HepG2 (cell line): ENCODE measurements around the gene PTAR1. TPM values are rescaled to one million over a fixed set of nuclear protein-coding genes. Genes with fewer than 3 reads are reported as not detected.
A peak's percentile ranks its signal among the peaks of the same experiment; 100 is the strongest.

Experiments
- ATAC-seq: fragments of 200-7000 bp; cut with Tn5 transposase; 3 replicates; pipeline ENCODE4 v1.9.1; 2020; ENCODE audit warnings: mild to moderate bottlenecking, moderate library complexity
- BruUV-seq: library from RNA; stranded (reverse); fragments of 400-500 nt; replicated peaks from 2 replicates; lab custom pipeline; 2021; lab: Mats Ljungman, UMichigan
- CTCF ChIA-PET: fragments of 300-600 bp; formaldehyde crosslinking; extraction: SDS; loops from one replicate; lab custom pipeline; 2021; ENCODE audit warnings: low total read pairs, inconsistent platforms, low intra/inter-chr PET ratio; lab: Yijun Ruan, JAX
- POLR2A ChIA-PET: fragments of 350-600 bp; sonication (Branson Sonifier 250); formaldehyde crosslinking; loops from one replicate; lab custom pipeline; 2020; ENCODE audit warnings: antibody characterized with exemption, inconsistent platforms; lab: Yijun Ruan, JAX
- DNase-seq: peaks from one replicate; pipeline ENCODE4 v3.0.0-alpha.2; 2015; ENCODE audit warnings: low spot score
- FAIRE-seq: peaks from 3 replicates; lab custom pipeline; 2011; peaks lifted over from hg19 to GRCh38; lab: Jason Lieb, UNC
- H2AFZ ChIP-seq: one replicate; pipeline ENCODE4 v1.6.1; 2011; ENCODE audit warnings: low read length, inconsistent platforms
- H3K27ac ChIP-seq: fragments of 300-600 bp; 3 replicates; pipeline ENCODE4 v1.8.0; 2011; ENCODE audit warnings: mixed run types, mild to moderate bottlenecking, mixed read lengths, low read length, inconsistent platforms; ENCODE audit not compliant: insufficient read depth; ENCODE audit errors: extremely low read length
- H3K27me3 ChIP-seq, 2 experiments: fragments of 200-600 bp in 1 of 2; 2 replicates in 1 of 2; 3 replicates in 1 of 2; pipeline versions ENCODE4 v1.6.0 to v1.8.0; 2011; ENCODE audit warnings: low read length in 2 of 2, mild to moderate bottlenecking in 2 of 2, moderate library complexity in 2 of 2, inconsistent platforms in 1 of 2; ENCODE audit not compliant: insufficient read depth in 2 of 2, control insufficient read depth in 1 of 2
- H3K36me3 ChIP-seq, 2 experiments: fragments of 200-600 bp in 1 of 2; replicated peaks in 1 of 2; 2 replicates in 1 of 2; 3 replicates in 1 of 2; pipeline versions ENCODE4 v1.5.1 to v1.8.0; 2011; ENCODE audit warnings: low read length in 2 of 2, inconsistent platforms in 1 of 2; ENCODE audit not compliant: insufficient read depth in 2 of 2, control insufficient read depth in 1 of 2
- H3K4me1 ChIP-seq: 2 replicates; pipeline ENCODE4 v1.5.1; 2012; ENCODE audit warnings: low read length, inconsistent platforms; ENCODE audit not compliant: insufficient read depth
- H3K4me2 ChIP-seq: 2 replicates; pipeline ENCODE4 v1.6.0; 2011; ENCODE audit warnings: low read depth, low read length, inconsistent platforms
- H3K4me3 ChIP-seq, 3 experiments: fragments of 200-600 bp in 1 of 3; sonication (generic), shearing (Covaris generic) in 1 of 3; replicated peaks in 1 of 3; 2 replicates each; pipeline ENCODE4 v1.5.1; 2011 to 2016; ENCODE audit warnings: low read length in 3 of 3, inconsistent platforms in 2 of 3, low read depth in 2 of 3, mild to moderate bottlenecking in 2 of 3, control low read depth in 1 of 3, mixed read lengths in 1 of 3; ENCODE audit not compliant: insufficient read depth in 1 of 3
- H3K79me2 ChIP-seq: one replicate; pipeline ENCODE4 v1.6.1; 2011; ENCODE audit warnings: low read length, inconsistent platforms; ENCODE audit not compliant: insufficient read depth
- H3K9ac ChIP-seq: 2 replicates; pipeline ENCODE4 v1.6.0; 2011; ENCODE audit warnings: mild to moderate bottlenecking, low read depth, low read length, inconsistent platforms; ENCODE audit not compliant: insufficient read depth
- H3K9me3 ChIP-seq: 2 replicates; pipeline ENCODE4 v1.5.1; 2012; ENCODE audit warnings: mild to moderate bottlenecking, low read length
- H4K20me1 ChIP-seq: 2 replicates; pipeline ENCODE4 v1.6.0; 2011; ENCODE audit warnings: inconsistent platforms, mild to moderate bottlenecking, low read length, moderate library complexity; ENCODE audit not compliant: insufficient read depth
- HNRNPK ChIP-seq: fragments of 200-400 bp; formaldehyde crosslinking; IDR thresholded peaks from 2 replicates; pipeline ENCODE4 v1.6.1; 2018; ENCODE audit warnings: low read length, low read depth, moderate library complexity, mild to moderate bottlenecking; ENCODE audit not compliant: poor library complexity, severe bottlenecking
- NONO ChIP-seq, 2 experiments: fragments of 450-650 bp in 1 of 2; sonication (generic) in 1 of 2; formaldehyde crosslinking in 1 of 2; IDR thresholded peaks in 1 of 2; conservative IDR thresholded peaks in 1 of 2; 2 replicates each; pipeline versions ENCODE4 v1.6.1 to v1.8.0; 2017 to 2022; ENCODE audit warnings: mild to moderate bottlenecking in 1 of 2, missing genetic modification reagents in 1 of 2, moderate library complexity in 1 of 2
- NR2C2 ChIP-seq: sonication (generic); formaldehyde crosslinking; IDR thresholded peaks from 2 replicates; pipeline ENCODE4 v1.4.0; 2020; ENCODE audit warnings: missing genetic modification reagents, mild to moderate bottlenecking, moderate library complexity, borderline replicate concordance
- TRIM22 ChIP-seq: fragments of 450-650 bp; IDR thresholded peaks from 2 replicates; pipeline ENCODE4 v1.6.1; 2017
- XRCC5 ChIP-seq: fragments of 200-400 bp; formaldehyde crosslinking; optimal IDR thresholded peaks from 2 replicates; pipeline ENCODE3; 2017; ENCODE audit warnings: mild to moderate bottlenecking, low read length
- ZFY ChIP-seq: sonication (generic); formaldehyde crosslinking; IDR thresholded peaks from 2 replicates; pipeline ENCODE4 v1.4.0; 2020; ENCODE audit warnings: missing genetic modification reagents
- ZNF12 ChIP-seq: sonication (generic); formaldehyde crosslinking; IDR thresholded peaks from 2 replicates; pipeline ENCODE4 v1.5.0; 2020; ENCODE audit warnings: missing genetic modification reagents
- ZNF124 ChIP-seq: sonication (generic); formaldehyde crosslinking; IDR thresholded peaks from 2 replicates; pipeline ENCODE4 v1.4.0; 2020; ENCODE audit warnings: missing genetic modification reagents
- ZNF329 ChIP-seq: sonication (generic); formaldehyde crosslinking; IDR thresholded peaks from 2 replicates; pipeline ENCODE4 v1.9.0; 2021; ENCODE audit warnings: low read depth, mild to moderate bottlenecking, missing genetic modification reagents
- ZNF737 ChIP-seq: sonication (generic); formaldehyde crosslinking; IDR thresholded peaks from 2 replicates; pipeline ENCODE4 v1.5.0; 2020; ENCODE audit warnings: missing genetic modification reagents, mild to moderate bottlenecking, borderline replicate concordance
- ZNF782 ChIP-seq: sonication (generic); formaldehyde crosslinking; IDR thresholded peaks from 2 replicates; pipeline ENCODE4 v1.4.0; 2020; ENCODE audit warnings: missing genetic modification reagents, mild to moderate bottlenecking, borderline replicate concordance
- WGBS: methylation state at CpG from one replicate; pipeline ENCODE4 v1.1.6; 2017; ENCODE audit warnings: low lambda C conversion rate; 5-methylcytosine and 5-hydroxymethylcytosine counted together
- in situ Hi-C: cut with HindIII; loops from 2 replicates; pipeline ENCODE4 v1.10.0; 2017; ENCODE audit warnings: low pct_unique_long_range_greater_than_20kb; ENCODE audit not compliant: extremely low pct_ligation_motif_present
- intact Hi-C: fragments of 100-400 bp; cut with micrococcal nuclease; formaldehyde crosslinking; loops from one replicate; pipeline ENCODE4 v1.10.0; 2022; ENCODE audit not compliant: unreplicated experiment
- polyA plus RNA-seq, 8 experiments: library from polyadenylated mRNA; depleted of rRNA in 3 of 8; stranded (reverse) in 7 of 8; unstranded in 1 of 8; fragments of >200 nt; fragmentation: Illumina TruSeq in 4 of 8; extraction: Trizol in 4 of 8; gene quantifications; 2 replicates each; pipeline versions ENCODE4 v1.2.1 to v1.2.3, GENCODE V29; 2011 to 2016; ENCODE audit warnings: low read depth in 4 of 8, missing spikeins in 1 of 8, mixed read lengths in 1 of 8; ENCODE audit not compliant: insufficient read depth in 1 of 8
- total RNA-seq, 5 experiments: library from RNA; depleted of rRNA; stranded (reverse); fragments of >200 nt; fragmentation: Illumina TruSeq; extraction: Trizol; gene quantifications; 2 replicates each; pipeline ENCODE4 v1.2.3, GENCODE V29; 2016; ENCODE audit warnings: low read depth in 1 of 5
- TF ChIP-seq, protein P1 (sequence below): sonication (generic); formaldehyde crosslinking; IDR thresholded peaks from 2 replicates; pipeline ENCODE4 v1.4.0; 2020; ENCODE audit warnings: mild to moderate bottlenecking, missing genetic modification reagents
- TF ChIP-seq, protein P2 (sequence below): sonication (generic); formaldehyde crosslinking; IDR thresholded peaks from 2 replicates; pipeline ENCODE4 v1.5.0; 2020; ENCODE audit warnings: mild to moderate bottlenecking, missing genetic modification reagents, moderate library complexity

PTAR1 gene
- total and polyA plus RNA-seq, 2 of the 13 experiments (the other 11 are each of a cell fraction or from before 2014, with no cell fraction given) = 26.5 to 42.1 TPM

GRCh38 chr9:69762527-69762926, 2.7 kb upstream of the PTAR1 start:
- no peak for DNase-seq
- Histone ChIP-seq H3K79me2 (peaks cover 19% of the 10 kb centered on the region), H3K4me2 (no peak overlapping the region), H3K27me3 (no peaks in the 10 kb centered on the region; a peak in 1 of 5 replicates), H3K4me3 (no peak overlapping the region), H3K36me3 (no peaks in the 10 kb centered on the region), H3K4me1 (peaks cover 18% of the 10 kb centered on the region), H3K9ac (no peak overlapping the region), H2AFZ (peak overlapping the region; percentile 27), H4K20me1 (no peaks in the 10 kb centered on the region), H3K9me3 (no peaks in the 10 kb centered on the region), H3K27ac (no peak overlapping the region)
- FAIRE-seq = no peak
- TF ChIP-seq ZNF782 (CRISPR knock-in tag) (no peak), ZNF124 (CRISPR knock-in tag) (no peak), TRIM22 (no peak), ZNF329 (CRISPR knock-in tag) (no peak)
- TF ChIP-seq, protein P1, sequence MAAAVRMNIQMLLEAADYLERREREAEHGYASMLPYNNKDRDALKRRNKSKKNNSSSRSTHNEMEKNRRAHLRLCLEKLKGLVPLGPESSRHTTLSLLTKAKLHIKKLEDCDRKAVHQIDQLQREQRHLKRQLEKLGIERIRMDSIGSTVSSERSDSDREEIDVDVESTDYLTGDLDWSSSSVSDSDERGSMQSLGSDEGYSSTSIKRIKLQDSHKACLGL (CRISPR knock-in tag) = no peak
- intact Hi-C loops (no loop called here), in situ Hi-C loops (no loop called here)
- ChIA-PET POLR2A (no interaction called here), CTCF (no interaction called here)
- WGBS = 88% methylated on average over 1 of the region's 1 CpG
- ATAC-seq = no peak
- BruUV-seq = no TSS peak

DNA sequence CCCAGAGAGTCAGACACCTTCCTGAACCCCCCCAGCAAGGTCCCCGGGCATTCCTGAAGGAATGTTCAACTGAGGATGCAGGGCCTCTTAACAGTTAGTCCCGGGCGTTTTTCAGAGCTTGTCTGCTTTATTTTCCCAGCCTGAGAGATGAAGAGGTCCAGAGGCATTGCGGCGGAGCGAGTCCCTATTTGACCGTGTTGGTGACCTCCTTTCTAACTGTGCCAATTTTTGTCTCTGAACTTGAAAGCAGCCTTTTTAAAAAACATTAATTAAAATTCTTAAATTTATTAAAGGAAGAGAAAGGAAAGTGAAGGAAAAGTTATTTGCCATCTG, 433 bp upstream of the PTAR1 start:
- peak overlapping the region; percentile 64 to 88 (median 85) for H3K4me3 ChIP-seq
- BruUV-seq = TSS peak; percentile 99
- 2% methylated on average over 7 of the region's 7 CpGs for WGBS
- FAIRE-seq (no peak), ATAC-seq (peak; percentile 63), DNase-seq (no peak)
- H3K36me3 ChIP-seq = no peaks in the 10 kb centered on the region
- intact Hi-C loops (no loop called here), in situ Hi-C loops (no loop called here)
- H3K4me2 ChIP-seq = peak overlapping the region; percentile 91
- peak overlapping the region; percentile 85 for H3K9ac ChIP-seq
- ChIA-PET POLR2A (interaction anchor here (1.3 to 2.5 kb wide), 4 partner anchors 9 to 652 kb away, joined by 3 to 31 read pairs (median 4); no protein-coding TSS in a partner anchor), CTCF (no interaction called here)
- peaks cover 38% of the 10 kb centered on the region for H3K79me2 ChIP-seq
- no peaks in the 10 kb centered on the region; a peak in 1 of 5 replicates for H3K27me3 ChIP-seq
- H3K9me3 ChIP-seq = no peaks in the 10 kb centered on the region
- no peak overlapping the region for H2AFZ ChIP-seq
- H4K20me1 ChIP-seq = no peaks in the 10 kb centered on the region; the same call in 1 of the 2 replicates
- H3K4me1 ChIP-seq = peaks cover 40% of the 10 kb centered on the region
- H3K27ac ChIP-seq = peak overlapping the region; percentile 91
- TF ChIP-seq NONO (IDR thresholded peaks at IDR 0.05) (no peak), NONO (CRISPR knock-in tag; conservative IDR thresholded peaks at IDR 0.05) (0 out of 2 replicates have a peak, but pooled peaks have one; percentile 3), ZNF737 (CRISPR knock-in tag) (no peak), XRCC5 (peak; percentile 4), ZNF12 (no peak), HNRNPK (no peak), NR2C2 (CRISPR knock-in tag) (peak; percentile 6; the same call in 1 of the 2 replicates), ZFY (CRISPR knock-in tag) (peak; percentile 3)
- TF ChIP-seq, protein P2, sequence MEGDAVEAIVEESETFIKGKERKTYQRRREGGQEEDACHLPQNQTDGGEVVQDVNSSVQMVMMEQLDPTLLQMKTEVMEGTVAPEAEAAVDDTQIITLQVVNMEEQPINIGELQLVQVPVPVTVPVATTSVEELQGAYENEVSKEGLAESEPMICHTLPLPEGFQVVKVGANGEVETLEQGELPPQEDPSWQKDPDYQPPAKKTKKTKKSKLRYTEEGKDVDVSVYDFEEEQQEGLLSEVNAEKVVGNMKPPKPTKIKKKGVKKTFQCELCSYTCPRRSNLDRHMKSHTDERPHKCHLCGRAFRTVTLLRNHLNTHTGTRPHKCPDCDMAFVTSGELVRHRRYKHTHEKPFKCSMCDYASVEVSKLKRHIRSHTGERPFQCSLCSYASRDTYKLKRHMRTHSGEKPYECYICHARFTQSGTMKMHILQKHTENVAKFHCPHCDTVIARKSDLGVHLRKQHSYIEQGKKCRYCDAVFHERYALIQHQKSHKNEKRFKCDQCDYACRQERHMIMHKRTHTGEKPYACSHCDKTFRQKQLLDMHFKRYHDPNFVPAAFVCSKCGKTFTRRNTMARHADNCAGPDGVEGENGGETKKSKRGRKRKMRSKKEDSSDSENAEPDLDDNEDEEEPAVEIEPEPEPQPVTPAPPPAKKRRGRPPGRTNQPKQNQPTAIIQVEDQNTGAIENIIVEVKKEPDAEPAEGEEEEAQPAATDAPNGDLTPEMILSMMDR (CRISPR knock-in tag) = 0 out of 2 replicates have a peak, but pooled peaks have one; percentile 0
